Activated CD4-positive, CD25-positive, alpha-beta regulatory T cell (primary cell): ENCODE results near the gene TNNC2.
"Not testable (repeated sequence)": the region's sequence is repeated elsewhere in the genome, so short reads cannot be mapped to it uniquely, and the experiment has no call there.

ENCODE experiments used
- DNase-seq, 4 experiments: peaks; one replicate each; lab custom pipeline; 2025; lab: John Stamatoyannopoulos, UW

TNNC2 gene

GRCh38 chr20:45827030-45827652 lies at the start of gene TNNC2:
TSS of gene TNNC2 (minus strand) at chr20:45827312. CDS start at chr20:45827248, 64 bp downstream.
- DNase-seq = no peak

GRCh38 chr20:45874576-45874975 lies 47.5 kb upstream of the TNNC2 start:
- no peak for DNase-seq

- DNase-seq = not testable (repeated sequence)
Observed at GRCh38 chr20:45874104-45874481, 47.0 kb upstream of the TNNC2 start.

GRCh38 chr20:45873409-45874103 lies 46.4 kb upstream of the TNNC2 start:
- DNase-seq = no peak

- DNase-seq = no peak
Observed at GRCh38 chr20:45872626-45873025, 45.5 kb upstream of the TNNC2 start.

- no peak for DNase-seq
Observed at GRCh38 chr20:45867819-45868176, 40.7 kb upstream of the TNNC2 start.

GRCh38 chr20:45867136-45867818 lies 40.2 kb upstream of the TNNC2 start:
- DNase-seq = no peak

GRCh38 chr20:45866454-45866853 lies 39.3 kb upstream of the TNNC2 start:
- no peak for DNase-seq

GRCh38 chr20:45863543-45864470 lies 36.7 kb upstream of the TNNC2 start:
- no peak for DNase-seq

- DNase-seq = no peak
Observed at GRCh38 chr20:45861221-45862075, 34.3 kb upstream of the TNNC2 start.

- DNase-seq = no peak
Observed at GRCh38 chr20:45860560-45861220, 33.6 kb upstream of the TNNC2 start.

- DNase-seq = no peak
Observed at GRCh38 chr20:45859916-45860315, 32.8 kb upstream of the TNNC2 start.

GRCh38 chr20:45857882-45858216 lies 30.7 kb upstream of the TNNC2 start:
- peak in 2 of 4 experiments; percentile 21 to 55 for DNase-seq

- DNase-seq = peak; percentile 66 to 85 (median 83)
Observed at GRCh38 chr20:45857114-45857881, 30.2 kb upstream of the TNNC2 start, which contains the start of the genes ACOT8 and ZSWIM3. TSS of gene ACOT8 (minus strand) at chr20:45857392. CDS start at chr20:45857315, 77 bp downstream. TSS of gene ZSWIM3 (plus strand) at chr20:45857614. CDS start at chr20:45857826, 212 bp downstream.

- DNase-seq = no peak
Observed at GRCh38 chr20:45853484-45853883, 26.4 kb upstream of the TNNC2 start.

GRCh38 chr20:45852326-45852725 lies 25.2 kb upstream of the TNNC2 start:
- DNase-seq = no peak

- DNase-seq = no peak
Observed at GRCh38 chr20:45851501-45851900, 24.4 kb upstream of the TNNC2 start.

GRCh38 chr20:45850926-45851325 lies 23.8 kb upstream of the TNNC2 start:
- no peak for DNase-seq

- DNase-seq = no peak
Observed at GRCh38 chr20:45850238-45850637, 23.1 kb upstream of the TNNC2 start.
